CD14-positive monocyte (primary cell): ENCODE measurements around the gene CSTPP1. TPM values are rescaled to one million over a fixed set of nuclear protein-coding genes. Genes with fewer than 3 reads are reported as not detected.

Experiments used
- DNase-seq, 3 donors: peaks; one replicate each; pipeline ENCODE4 v3.0.0-alpha.2; 2011 to 2022
- H2AFZ ChIP-seq: 2 replicates; pipeline ENCODE4 v1.6.0; 2012; ENCODE audit warnings: mild to moderate bottlenecking, low read depth, low read length, inconsistent platforms; ENCODE audit not compliant: insufficient read depth, poor library complexity, severe bottlenecking
- H3K27ac ChIP-seq, 2 donors: 1 replicate in 1 of 2; 2 replicates in 1 of 2; pipeline ENCODE4 v1.5.1; 2012 to 2013; ENCODE audit warnings: low read length in 2 of 2, control low read depth in 1 of 2, inconsistent platforms in 1 of 2, low read depth in 1 of 2, mild to moderate bottlenecking in 1 of 2
- H3K27me3 ChIP-seq, 2 donors: one replicate each; pipeline versions ENCODE4 v1.6.0 to v1.6.1; 2011 to 2013; ENCODE audit warnings: low read length in 2 of 2; ENCODE audit not compliant: control insufficient read depth in 2 of 2, insufficient read depth in 2 of 2
- H3K36me3 ChIP-seq, 2 donors: replicated peaks in 1 of 2; 1 replicate in 1 of 2; 2 replicates in 1 of 2; pipeline versions ENCODE4 v1.5.1 to v1.6.1; 2012 to 2013; ENCODE audit warnings: low read length in 2 of 2, control low read depth in 1 of 2, inconsistent platforms in 1 of 2, mild to moderate bottlenecking in 1 of 2; ENCODE audit not compliant: insufficient read depth in 2 of 2, control insufficient read depth in 1 of 2
- H3K4me1 ChIP-seq, 2 donors: 1 replicate in 1 of 2; 2 replicates in 1 of 2; pipeline versions ENCODE4 v1.5.1 to v1.6.1; 2012 to 2013; ENCODE audit warnings: low read length in 2 of 2, control low read depth in 1 of 2, inconsistent platforms in 1 of 2, mild to moderate bottlenecking in 1 of 2, moderate library complexity in 1 of 2; ENCODE audit not compliant: insufficient read depth in 2 of 2, control insufficient read depth in 1 of 2
- H3K4me2 ChIP-seq: replicated peaks from 2 replicates; pipeline ENCODE3; 2012; ENCODE audit warnings: low read length, moderate library complexity, mild to moderate bottlenecking; ENCODE audit not compliant: poor library complexity, severe bottlenecking; ENCODE audit errors: extremely low read depth
- H3K4me3 ChIP-seq, 3 experiments: fragments of 200-600 bp in 1 of 3; sonication (generic) in 1 of 3; replicated peaks in 1 of 3; 1 replicate in 2 of 3; 2 replicates in 1 of 3; pipeline ENCODE4 v1.5.1; 2011 to 2013; ENCODE audit warnings: low read length in 3 of 3, mild to moderate bottlenecking in 3 of 3, control low read depth in 2 of 3, low read depth in 2 of 3, inconsistent platforms in 1 of 3, moderate library complexity in 1 of 3
- H3K79me2 ChIP-seq: 2 replicates; pipeline ENCODE4 v1.6.0; 2012; ENCODE audit warnings: mild to moderate bottlenecking, control low read depth, inconsistent platforms, low read length, moderate library complexity; ENCODE audit not compliant: insufficient read depth
- H3K9ac ChIP-seq: 2 replicates; pipeline ENCODE4 v1.6.0; 2017; ENCODE audit warnings: low read length, mild to moderate bottlenecking; ENCODE audit not compliant: insufficient read depth, poor library complexity, severe bottlenecking
- H3K9me3 ChIP-seq, 2 donors: replicated peaks in 1 of 2; 1 replicate in 1 of 2; 2 replicates in 1 of 2; pipeline versions ENCODE4 v1.5.1 to v1.6.1; 2012 to 2013; ENCODE audit warnings: low read length in 2 of 2, control low read depth in 1 of 2; ENCODE audit not compliant: control insufficient read depth in 1 of 2, insufficient read depth in 1 of 2
- H4K20me1 ChIP-seq: 2 replicates; pipeline ENCODE4 v1.6.0; 2012; ENCODE audit warnings: mild to moderate bottlenecking, low read length, control low read depth, moderate library complexity; ENCODE audit not compliant: insufficient read depth
- H3K27ac Mint-ChIP-seq, 7 donors: one replicate each; pipeline ENCODE4 v1.8.0; 2020; ENCODE audit warnings: mild to moderate bottlenecking in 7 of 7, mixed read lengths in 7 of 7, moderate library complexity in 6 of 7, inconsistent platforms in 2 of 7
- H3K27me3 Mint-ChIP-seq, 3 donors: one replicate each; pipeline ENCODE4 v1.8.0; 2021 to 2022; ENCODE audit warnings: low read depth in 3 of 3, mild to moderate bottlenecking in 3 of 3, mixed read lengths in 3 of 3, moderate library complexity in 3 of 3, inconsistent platforms in 1 of 3
- H3K36me3 Mint-ChIP-seq, 2 donors: one replicate each; pipeline ENCODE4 v1.8.0; 2020; ENCODE audit warnings: mixed read lengths in 2 of 2, inconsistent platforms in 1 of 2, mild to moderate bottlenecking in 1 of 2
- H3K4me1 Mint-ChIP-seq: one replicate; pipeline ENCODE4 v1.8.0; 2020; ENCODE audit warnings: mild to moderate bottlenecking, mixed read lengths
- H3K4me3 Mint-ChIP-seq, 2 donors: one replicate each; pipeline ENCODE4 v1.8.0; 2020; ENCODE audit warnings: mild to moderate bottlenecking in 2 of 2, mixed read lengths in 2 of 2, moderate library complexity in 1 of 2
- H3K9me3 Mint-ChIP-seq, 7 donors: one replicate each; pipeline ENCODE4 v1.8.0; 2020 to 2022; ENCODE audit warnings: mixed read lengths in 7 of 7, mild to moderate bottlenecking in 6 of 7, moderate library complexity in 6 of 7, inconsistent platforms in 2 of 7
- WGBS: methylation state at CpG from one replicate; pipeline ENCODE4 v1.1.5; 2013; ENCODE audit warnings: missing lambda C conversion rate; ENCODE audit not compliant: insufficient coverage; 5-methylcytosine and 5-hydroxymethylcytosine counted together
- intact Hi-C, 2 donors: fragments of 100-400 bp; cut with micrococcal nuclease; formaldehyde crosslinking; loops; one replicate each; pipeline versions ENCODE4 v1.15.0 to v1.15.1; 2023
- polyA plus RNA-seq, 3 donors: library from polyadenylated mRNA; depleted of rRNA in 1 of 3; unstranded in 2 of 3; stranded (reverse) in 1 of 3; fragments of 300-500 nt in 2 of 3; fragments of >200 nt in 1 of 3; fragmentation: Illumina TruSeq in 2 of 3; gene quantifications; 1 replicate in 2 of 3; 2 replicates in 1 of 3; pipeline ENCODE4 v1.2.3, GENCODE V29; 2012 to 2021
- TF ChIP-seq, protein P1 (sequence below): fragments of 200-600 bp; IDR thresholded peaks from one replicate; pipeline ENCODE4 v1.8.0; 2022; ENCODE audit warnings: antibody characterized with exemption, mild to moderate bottlenecking

The CSTPP1 gene
- polyA plus RNA-seq, 3 donors, result 4.5 to 6.5 (median 5.9) TPM

DNA sequence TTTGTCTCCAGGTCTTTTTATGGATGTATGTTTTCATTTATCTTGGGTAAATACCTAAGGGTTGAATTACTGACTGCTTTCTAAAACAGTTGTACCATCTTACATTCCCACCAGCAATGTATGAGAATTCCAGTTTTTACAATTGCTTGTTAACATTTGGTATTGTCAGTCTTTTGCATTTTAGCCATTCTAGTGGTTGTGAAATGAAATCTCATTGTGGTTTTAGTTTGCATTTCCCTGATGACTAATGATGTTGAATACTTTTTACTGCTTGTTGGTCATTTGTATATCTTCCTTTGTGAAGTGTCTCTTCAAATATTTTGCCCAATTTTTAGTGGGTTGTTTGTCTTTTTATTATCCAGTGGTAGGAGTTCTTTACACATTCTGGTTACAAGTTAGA, 147.4 kb downstream of the CSTPP1 start:
- Mint-ChIP-seq H3K27ac (no peak overlapping the region), H3K9me3 (peaks cover 0 to 2% (median 0%) of the 10 kb centered on the region in 7 donors), H3K27me3 (peaks cover 0 to 3% (median 0%) of the 10 kb centered on the region in 3 donors), H3K4me3 (no peak overlapping the region), H3K36me3 (no peaks in the 10 kb centered on the region), H3K4me1 (peaks cover 19% of the 10 kb centered on the region)
- Histone ChIP-seq H3K9ac (no peak overlapping the region), H3K4me3 (no peak overlapping the region), H3K9me3 (no peaks in the 10 kb centered on the region), H3K4me2 (no peak overlapping the region), H3K36me3 (no peaks in the 10 kb centered on the region), H3K79me2 (no peaks in the 10 kb centered on the region), H2AFZ (no peak overlapping the region), H3K27me3 (no peaks in the 10 kb centered on the region), H4K20me1 (no peaks in the 10 kb centered on the region), H3K27ac (peak overlapping the region in 1 of 2 donors; percentile 38), H3K4me1 (peaks cover 3 to 11% of the 10 kb centered on the region in 2 donors)
- DNase-seq, result peak in 2 of 3 donors; percentile 1 to 14
- intact Hi-C loops, result loop anchor here in 1 of 2 donors (10.0 kb wide), 1 partner anchor 899 kb away; no protein-coding TSS in a partner anchor
- TF ChIP-seq, protein P1, sequence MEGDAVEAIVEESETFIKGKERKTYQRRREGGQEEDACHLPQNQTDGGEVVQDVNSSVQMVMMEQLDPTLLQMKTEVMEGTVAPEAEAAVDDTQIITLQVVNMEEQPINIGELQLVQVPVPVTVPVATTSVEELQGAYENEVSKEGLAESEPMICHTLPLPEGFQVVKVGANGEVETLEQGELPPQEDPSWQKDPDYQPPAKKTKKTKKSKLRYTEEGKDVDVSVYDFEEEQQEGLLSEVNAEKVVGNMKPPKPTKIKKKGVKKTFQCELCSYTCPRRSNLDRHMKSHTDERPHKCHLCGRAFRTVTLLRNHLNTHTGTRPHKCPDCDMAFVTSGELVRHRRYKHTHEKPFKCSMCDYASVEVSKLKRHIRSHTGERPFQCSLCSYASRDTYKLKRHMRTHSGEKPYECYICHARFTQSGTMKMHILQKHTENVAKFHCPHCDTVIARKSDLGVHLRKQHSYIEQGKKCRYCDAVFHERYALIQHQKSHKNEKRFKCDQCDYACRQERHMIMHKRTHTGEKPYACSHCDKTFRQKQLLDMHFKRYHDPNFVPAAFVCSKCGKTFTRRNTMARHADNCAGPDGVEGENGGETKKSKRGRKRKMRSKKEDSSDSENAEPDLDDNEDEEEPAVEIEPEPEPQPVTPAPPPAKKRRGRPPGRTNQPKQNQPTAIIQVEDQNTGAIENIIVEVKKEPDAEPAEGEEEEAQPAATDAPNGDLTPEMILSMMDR, result no peak

DNA sequence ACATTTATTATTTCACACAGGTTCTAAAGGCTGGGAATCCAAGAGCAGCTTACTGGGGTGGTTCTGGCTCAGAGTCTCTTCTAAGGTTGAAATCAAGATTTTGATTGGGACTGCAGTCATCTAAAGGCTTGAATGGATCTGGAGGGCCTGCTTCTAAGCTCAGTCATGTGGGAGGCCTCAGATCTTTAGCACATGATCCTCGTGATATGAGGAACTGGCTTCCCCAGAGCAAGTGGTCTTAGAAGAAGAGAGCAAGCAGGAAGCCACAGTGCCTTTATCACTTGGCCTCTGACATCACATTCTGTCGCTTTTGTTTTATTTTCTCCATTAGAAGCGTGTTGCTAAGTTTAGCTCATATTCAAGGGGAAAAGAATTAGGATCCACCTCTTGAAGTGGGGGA, 151.2 kb downstream of the CSTPP1 start:
- 0% methylated on average over 1 of the region's 3 CpGs for WGBS
- TF ChIP-seq, protein P1, result no peak
- H3K9me3 Mint-ChIP-seq, result peaks cover 0 to 7% (median 2%) of the 10 kb centered on the region in 7 donors
- peaks cover 19% of the 10 kb centered on the region for H3K4me1 Mint-ChIP-seq
- no peak overlapping the region for H3K4me2 ChIP-seq
- peaks cover 3 to 11% of the 10 kb centered on the region in 2 donors for H3K4me1 ChIP-seq
- H3K27ac ChIP-seq, result no peak overlapping the region
- H3K36me3 ChIP-seq, result no peaks in the 10 kb centered on the region
- no peaks in the 10 kb centered on the region for H3K9me3 ChIP-seq
- H3K36me3 Mint-ChIP-seq, result no peaks in the 10 kb centered on the region
- H3K79me2 ChIP-seq, result no peaks in the 10 kb centered on the region
- peak overlapping the region in 2 of 7 donors; percentile 47 to 76 for H3K27ac Mint-ChIP-seq
- H3K4me3 Mint-ChIP-seq, result no peak overlapping the region
- DNase-seq, result no peak
- H3K27me3 ChIP-seq, result no peaks in the 10 kb centered on the region
- intact Hi-C loops, result loop anchor here in 1 of 2 donors (10.0 kb wide), 1 partner anchor 903 kb away; no protein-coding TSS in a partner anchor
- peaks cover 0 to 2% (median 0%) of the 10 kb centered on the region in 3 donors for H3K27me3 Mint-ChIP-seq
- H3K4me3 ChIP-seq, result no peak overlapping the region
- no peaks in the 10 kb centered on the region for H4K20me1 ChIP-seq
- H3K9ac ChIP-seq, result no peak overlapping the region
- H2AFZ ChIP-seq, result no peak overlapping the region
